Suprapubic skin (tissue), 3 donors: ENCODE data around the gene KCNJ6.

ENCODE experiments used
- EP300 ChIP-seq: sonication (generic); formaldehyde crosslinking; IDR thresholded peaks from one replicate; pipeline ENCODE4 v1.6.1; 2017; ENCODE audit warnings: antibody characterized with exemption
- POLR2A ChIP-seq, 2 donors: fragments of 450-650 bp; IDR thresholded peaks; one replicate each; pipeline ENCODE4 v1.6.1; 2017; ENCODE audit warnings: antibody characterized with exemption in 2 of 2, mild to moderate bottlenecking in 2 of 2, moderate library complexity in 2 of 2
- TF ChIP-seq, protein P1 (sequence below), 2 donors: fragments of 200-600 bp in 1 of 2; fragments of 450-650 bp in 1 of 2; sonication (generic) in 1 of 2; IDR thresholded peaks; one replicate each; pipeline ENCODE4 v1.5.1; 2016 to 2019; ENCODE audit warnings: antibody characterized with exemption in 2 of 2, mild to moderate bottlenecking in 1 of 2, moderate library complexity in 1 of 2

DNA sequence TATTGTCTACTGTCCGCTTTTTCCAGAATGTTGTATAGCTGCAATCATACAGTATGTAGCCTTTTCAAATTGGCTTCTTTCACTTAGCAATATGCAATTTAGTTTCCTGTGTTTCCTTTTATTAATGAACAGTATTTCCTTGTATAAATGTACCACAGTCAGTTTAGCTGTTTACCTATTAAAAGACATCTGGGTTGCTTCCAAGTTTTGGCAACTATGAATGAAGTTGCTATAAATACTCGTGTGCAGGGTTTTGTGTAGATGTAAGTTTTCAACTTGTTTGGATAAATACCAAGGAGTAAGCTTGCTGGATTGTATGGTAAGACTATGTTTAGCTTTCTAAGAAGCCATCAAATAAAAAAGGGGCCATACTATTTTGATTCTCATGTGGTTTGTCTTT lies 24.4 kb upstream of the KCNJ6 start:
- TF ChIP-seq, protein P1, sequence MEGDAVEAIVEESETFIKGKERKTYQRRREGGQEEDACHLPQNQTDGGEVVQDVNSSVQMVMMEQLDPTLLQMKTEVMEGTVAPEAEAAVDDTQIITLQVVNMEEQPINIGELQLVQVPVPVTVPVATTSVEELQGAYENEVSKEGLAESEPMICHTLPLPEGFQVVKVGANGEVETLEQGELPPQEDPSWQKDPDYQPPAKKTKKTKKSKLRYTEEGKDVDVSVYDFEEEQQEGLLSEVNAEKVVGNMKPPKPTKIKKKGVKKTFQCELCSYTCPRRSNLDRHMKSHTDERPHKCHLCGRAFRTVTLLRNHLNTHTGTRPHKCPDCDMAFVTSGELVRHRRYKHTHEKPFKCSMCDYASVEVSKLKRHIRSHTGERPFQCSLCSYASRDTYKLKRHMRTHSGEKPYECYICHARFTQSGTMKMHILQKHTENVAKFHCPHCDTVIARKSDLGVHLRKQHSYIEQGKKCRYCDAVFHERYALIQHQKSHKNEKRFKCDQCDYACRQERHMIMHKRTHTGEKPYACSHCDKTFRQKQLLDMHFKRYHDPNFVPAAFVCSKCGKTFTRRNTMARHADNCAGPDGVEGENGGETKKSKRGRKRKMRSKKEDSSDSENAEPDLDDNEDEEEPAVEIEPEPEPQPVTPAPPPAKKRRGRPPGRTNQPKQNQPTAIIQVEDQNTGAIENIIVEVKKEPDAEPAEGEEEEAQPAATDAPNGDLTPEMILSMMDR (IDR thresholded peaks at IDR 0.05): no peak
- TF ChIP-seq POLR2A (IDR thresholded peaks at IDR 0.05) (no peak), EP300 (no peak)
